ENCODE data around the gene ASAP3. TPM values are rescaled to one million over a fixed set of nuclear protein-coding genes. Genes with fewer than 3 reads are reported as not detected.

ASAP3 gene
- total and polyA plus RNA-seq, 9 of the 15 experiments (the other 6 are each of a cell fraction or from before 2014, with no cell fraction given) = 1.7 to 31.2 (median 17.4) TPM

DNA sequence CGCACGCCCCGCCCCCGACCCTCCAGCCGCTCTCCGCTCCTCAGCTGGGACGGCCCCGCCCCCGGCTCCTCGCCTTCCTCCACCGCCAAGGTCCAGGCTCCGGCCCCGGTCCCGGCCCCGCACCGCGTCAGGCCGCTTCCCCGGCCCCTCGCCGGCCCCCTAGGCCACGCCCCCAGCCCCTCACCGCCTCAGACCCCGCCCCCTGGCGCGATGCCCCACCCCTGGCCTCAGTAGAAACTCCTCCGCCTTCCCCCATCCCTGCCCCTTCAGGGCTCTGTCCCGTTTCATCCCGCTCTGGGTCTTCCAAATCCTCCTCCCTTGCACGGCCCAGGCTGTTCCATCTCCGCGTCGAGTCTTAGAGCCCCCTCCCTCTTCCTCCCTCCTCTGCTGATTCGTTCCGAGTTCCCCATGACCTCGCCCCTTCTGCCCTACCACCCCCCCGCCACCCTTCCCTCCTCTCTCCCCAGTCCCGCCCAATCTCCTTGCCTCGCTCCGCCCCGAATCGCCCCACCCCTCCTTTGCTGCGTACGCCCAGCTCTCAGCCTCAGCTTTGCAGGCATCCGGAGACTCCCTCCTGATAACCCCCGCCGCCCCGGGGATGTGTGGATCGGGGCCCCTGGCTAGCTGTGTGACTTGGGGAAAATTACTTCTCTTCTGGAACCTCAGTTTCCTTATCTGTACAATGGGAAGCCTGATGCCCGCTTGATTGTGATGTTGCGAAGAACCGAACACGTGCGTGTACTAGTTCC lies 448 bp upstream of the ASAP3 start (continued):
- TF ChIP-seq, protein P1, sequence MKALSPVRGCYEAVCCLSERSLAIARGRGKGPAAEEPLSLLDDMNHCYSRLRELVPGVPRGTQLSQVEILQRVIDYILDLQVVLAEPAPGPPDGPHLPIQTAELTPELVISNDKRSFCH (CRISPR knock-in tag; IDR thresholded peaks at IDR 0.05) = no peak
- TF ChIP-seq, protein P1 (tag; IDR thresholded peaks at IDR 0.05) = 0 out of 2 replicates have a peak, but pooled peaks have one; percentile 43
- TF ChIP-seq YBX1 (IDR thresholded peaks at IDR 0.05) (no peak), HNRNPUL1 (IDR thresholded peaks at IDR 0.05; ENCODE audit: low read length) (no peak), ZZZ3 (IDR thresholded peaks at IDR 0.05) (no peak), MCM2 (IDR thresholded peaks at IDR 0.05; ENCODE audit: low read depth) (no peak), ZFP36 (IDR thresholded peaks at IDR 0.05; ENCODE audit: low read depth, low read length, partially characterized antibody) (peak; percentile 80), CHD2 (IDR thresholded peaks at IDR 0.05; ENCODE audit: low read depth, low read length) (no peak)
- TF ChIP-seq, protein P2, sequence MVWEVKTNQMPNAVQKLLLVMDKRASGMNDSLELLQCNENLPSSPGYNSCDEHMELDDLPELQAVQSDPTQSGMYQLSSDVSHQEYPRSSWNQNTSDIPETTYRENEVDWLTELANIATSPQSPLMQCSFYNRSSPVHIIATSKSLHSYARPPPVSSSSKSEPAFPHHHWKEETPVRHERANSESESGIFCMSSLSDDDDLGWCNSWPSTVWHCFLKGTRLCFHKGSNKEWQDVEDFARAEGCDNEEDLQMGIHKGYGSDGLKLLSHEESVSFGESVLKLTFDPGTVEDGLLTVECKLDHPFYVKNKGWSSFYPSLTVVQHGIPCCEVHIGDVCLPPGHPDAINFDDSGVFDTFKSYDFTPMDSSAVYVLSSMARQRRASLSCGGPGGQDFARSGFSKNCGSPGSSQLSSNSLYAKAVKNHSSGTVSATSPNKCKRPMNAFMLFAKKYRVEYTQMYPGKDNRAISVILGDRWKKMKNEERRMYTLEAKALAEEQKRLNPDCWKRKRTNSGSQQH (CRISPR knock-in tag; IDR thresholded peaks at IDR 0.05) = no peak
- TF ChIP-seq, protein P3, sequence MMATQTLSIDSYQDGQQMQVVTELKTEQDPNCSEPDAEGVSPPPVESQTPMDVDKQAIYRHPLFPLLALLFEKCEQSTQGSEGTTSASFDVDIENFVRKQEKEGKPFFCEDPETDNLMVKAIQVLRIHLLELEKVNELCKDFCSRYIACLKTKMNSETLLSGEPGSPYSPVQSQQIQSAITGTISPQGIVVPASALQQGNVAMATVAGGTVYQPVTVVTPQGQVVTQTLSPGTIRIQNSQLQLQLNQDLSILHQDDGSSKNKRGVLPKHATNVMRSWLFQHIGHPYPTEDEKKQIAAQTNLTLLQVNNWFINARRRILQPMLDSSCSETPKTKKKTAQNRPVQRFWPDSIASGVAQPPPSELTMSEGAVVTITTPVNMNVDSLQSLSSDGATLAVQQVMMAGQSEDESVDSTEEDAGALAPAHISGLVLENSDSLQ (IDR thresholded peaks at IDR 0.05) = peak; percentile 9; the same call in 1 of the 2 replicates
- TF ChIP-seq, protein P4, sequence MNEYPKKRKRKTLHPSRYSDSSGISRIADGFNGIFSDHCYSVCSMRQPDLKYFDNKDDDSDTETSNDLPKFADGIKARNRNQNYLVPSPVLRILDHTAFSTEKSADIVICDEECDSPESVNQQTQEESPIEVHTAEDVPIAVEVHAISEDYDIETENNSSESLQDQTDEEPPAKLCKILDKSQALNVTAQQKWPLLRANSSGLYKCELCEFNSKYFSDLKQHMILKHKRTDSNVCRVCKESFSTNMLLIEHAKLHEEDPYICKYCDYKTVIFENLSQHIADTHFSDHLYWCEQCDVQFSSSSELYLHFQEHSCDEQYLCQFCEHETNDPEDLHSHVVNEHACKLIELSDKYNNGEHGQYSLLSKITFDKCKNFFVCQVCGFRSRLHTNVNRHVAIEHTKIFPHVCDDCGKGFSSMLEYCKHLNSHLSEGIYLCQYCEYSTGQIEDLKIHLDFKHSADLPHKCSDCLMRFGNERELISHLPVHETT (CRISPR knock-in tag; conservative IDR thresholded peaks at IDR 0.05 in 1 of 2, IDR thresholded peaks at IDR 0.05 in 1 of 2) = no peak
- TF ChIP-seq, protein P5, sequence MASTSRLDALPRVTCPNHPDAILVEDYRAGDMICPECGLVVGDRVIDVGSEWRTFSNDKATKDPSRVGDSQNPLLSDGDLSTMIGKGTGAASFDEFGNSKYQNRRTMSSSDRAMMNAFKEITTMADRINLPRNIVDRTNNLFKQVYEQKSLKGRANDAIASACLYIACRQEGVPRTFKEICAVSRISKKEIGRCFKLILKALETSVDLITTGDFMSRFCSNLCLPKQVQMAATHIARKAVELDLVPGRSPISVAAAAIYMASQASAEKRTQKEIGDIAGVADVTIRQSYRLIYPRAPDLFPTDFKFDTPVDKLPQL (IDR thresholded peaks at IDR 0.05; ENCODE audit: extremely low read depth, insufficient read length) = no peak
- TF ChIP-seq, protein P6, sequence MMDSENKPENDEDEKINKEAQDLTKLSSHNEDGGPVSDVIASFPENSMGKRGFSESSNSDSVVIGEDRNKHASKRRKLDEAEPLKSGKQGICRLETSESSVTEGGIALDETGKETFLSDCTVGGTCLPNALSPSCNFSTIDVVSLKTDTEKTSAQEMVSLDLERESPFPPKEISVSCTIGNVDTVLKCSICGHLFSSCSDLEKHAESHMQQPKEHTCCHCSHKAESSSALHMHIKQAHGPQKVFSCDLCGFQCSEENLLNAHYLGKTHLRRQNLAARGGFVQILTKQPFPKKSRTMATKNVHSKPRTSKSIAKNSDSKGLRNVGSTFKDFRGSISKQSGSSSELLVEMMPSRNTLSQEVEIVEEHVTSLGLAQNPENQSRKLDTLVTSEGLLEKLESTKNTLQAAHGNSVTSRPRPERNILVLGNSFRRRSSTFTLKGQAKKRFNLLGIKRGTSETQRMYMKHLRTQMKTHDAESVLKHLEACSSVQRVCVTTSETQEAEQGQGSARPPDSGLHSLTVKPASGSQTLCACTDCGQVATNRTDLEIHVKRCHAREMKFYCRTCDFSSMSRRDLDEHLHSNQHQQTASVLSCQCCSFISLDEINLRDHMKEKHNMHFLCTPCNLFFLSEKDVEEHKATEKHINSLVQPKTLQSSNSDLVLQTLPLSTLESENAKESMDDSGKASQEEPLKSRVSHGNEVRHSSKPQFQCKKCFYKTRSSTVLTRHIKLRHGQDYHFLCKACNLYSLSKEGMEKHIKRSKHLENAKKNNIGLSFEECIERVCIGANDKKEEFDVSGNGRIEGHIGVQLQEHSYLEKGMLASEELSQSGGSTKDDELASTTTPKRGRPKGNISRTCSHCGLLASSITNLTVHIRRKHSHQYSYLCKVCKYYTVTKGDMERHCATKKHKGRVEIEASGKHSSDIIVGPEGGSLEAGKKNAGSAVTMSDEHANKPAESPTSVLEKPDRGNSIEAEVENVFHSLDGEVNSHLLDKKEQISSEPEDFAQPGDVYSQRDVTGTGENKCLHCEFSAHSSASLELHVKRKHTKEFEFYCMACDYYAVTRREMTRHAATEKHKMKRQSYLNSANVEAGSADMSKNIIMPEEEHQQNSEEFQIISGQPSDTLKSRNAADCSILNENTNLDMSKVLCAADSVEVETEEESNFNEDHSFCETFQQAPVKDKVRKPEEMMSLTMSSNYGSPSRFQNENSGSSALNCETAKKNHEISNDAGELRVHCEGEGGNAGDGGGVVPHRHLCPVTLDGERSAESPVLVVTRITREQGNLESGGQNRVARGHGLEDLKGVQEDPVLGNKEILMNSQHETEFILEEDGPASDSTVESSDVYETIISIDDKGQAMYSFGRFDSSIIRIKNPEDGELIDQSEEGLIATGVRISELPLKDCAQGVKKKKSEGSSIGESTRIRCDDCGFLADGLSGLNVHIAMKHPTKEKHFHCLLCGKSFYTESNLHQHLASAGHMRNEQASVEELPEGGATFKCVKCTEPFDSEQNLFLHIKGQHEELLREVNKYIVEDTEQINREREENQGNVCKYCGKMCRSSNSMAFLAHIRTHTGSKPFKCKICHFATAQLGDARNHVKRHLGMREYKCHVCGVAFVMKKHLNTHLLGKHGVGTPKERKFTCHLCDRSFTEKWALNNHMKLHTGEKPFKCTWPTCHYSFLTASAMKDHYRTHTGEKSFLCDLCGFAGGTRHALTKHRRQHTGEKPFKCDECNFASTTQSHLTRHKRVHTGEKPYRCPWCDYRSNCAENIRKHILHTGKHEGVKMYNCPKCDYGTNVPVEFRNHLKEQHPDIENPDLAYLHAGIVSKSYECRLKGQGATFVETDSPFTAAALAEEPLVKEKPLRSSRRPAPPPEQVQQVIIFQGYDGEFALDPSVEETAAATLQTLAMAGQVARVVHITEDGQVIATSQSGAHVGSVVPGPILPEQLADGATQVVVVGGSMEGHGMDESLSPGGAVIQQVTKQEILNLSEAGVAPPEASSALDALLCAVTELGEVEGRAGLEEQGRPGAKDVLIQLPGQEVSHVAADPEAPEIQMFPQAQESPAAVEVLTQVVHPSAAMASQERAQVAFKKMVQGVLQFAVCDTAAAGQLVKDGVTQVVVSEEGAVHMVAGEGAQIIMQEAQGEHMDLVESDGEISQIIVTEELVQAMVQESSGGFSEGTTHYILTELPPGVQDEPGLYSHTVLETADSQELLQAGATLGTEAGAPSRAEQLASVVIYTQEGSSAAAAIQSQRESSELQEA (IDR thresholded peaks at IDR 0.05; ENCODE audit: low read depth) = no peak
